HG02571 (cell line): ENCODE data around the gene ASPRV1.

Experiments
- ATAC-seq: cut with Tn5 transposase; IDR thresholded peaks from one replicate; pipeline ENCODE4 v1.9.1; 2021; ENCODE audit warnings: mild to moderate bottlenecking, moderate library complexity; ENCODE audit not compliant: unreplicated experiment

The ASPRV1 gene

GRCh38 chr2:69989009-69989408, 27.6 kb upstream of the ASPRV1 start:
- ATAC-seq = no peak

GRCh38 chr2:69988086-69988635, 26.7 kb upstream of the ASPRV1 start:
- ATAC-seq = no peak

- no peak for ATAC-seq
Measured at GRCh38 chr2:69986691-69987090, 25.3 kb upstream of the ASPRV1 start.

DNA sequence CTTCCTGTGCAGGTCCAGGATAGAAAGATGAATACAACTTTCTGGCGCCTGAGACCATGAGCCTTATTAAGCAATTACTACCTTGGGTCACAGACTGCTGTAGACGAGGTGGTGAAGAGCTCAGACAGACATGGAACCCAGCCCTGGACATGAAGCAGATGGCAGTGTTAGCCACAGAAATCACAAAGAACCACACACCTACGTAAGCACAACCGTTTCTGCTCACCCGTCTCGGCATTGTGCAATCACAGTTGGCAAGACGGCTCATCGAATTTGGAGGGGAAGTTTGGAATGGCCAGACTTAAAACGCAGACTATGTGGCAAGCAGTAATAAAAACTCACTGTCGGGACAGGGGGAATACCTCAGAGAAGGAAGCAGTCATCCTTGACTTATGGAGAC, 24.3 kb upstream of the ASPRV1 start:
- no peak for ATAC-seq

- ATAC-seq = no peak
Measured at GRCh38 chr2:69985216-69985615, 23.8 kb upstream of the ASPRV1 start.

GRCh38 chr2:69983392-69983966, 22.0 kb upstream of the ASPRV1 start:
- ATAC-seq = no peak

DNA sequence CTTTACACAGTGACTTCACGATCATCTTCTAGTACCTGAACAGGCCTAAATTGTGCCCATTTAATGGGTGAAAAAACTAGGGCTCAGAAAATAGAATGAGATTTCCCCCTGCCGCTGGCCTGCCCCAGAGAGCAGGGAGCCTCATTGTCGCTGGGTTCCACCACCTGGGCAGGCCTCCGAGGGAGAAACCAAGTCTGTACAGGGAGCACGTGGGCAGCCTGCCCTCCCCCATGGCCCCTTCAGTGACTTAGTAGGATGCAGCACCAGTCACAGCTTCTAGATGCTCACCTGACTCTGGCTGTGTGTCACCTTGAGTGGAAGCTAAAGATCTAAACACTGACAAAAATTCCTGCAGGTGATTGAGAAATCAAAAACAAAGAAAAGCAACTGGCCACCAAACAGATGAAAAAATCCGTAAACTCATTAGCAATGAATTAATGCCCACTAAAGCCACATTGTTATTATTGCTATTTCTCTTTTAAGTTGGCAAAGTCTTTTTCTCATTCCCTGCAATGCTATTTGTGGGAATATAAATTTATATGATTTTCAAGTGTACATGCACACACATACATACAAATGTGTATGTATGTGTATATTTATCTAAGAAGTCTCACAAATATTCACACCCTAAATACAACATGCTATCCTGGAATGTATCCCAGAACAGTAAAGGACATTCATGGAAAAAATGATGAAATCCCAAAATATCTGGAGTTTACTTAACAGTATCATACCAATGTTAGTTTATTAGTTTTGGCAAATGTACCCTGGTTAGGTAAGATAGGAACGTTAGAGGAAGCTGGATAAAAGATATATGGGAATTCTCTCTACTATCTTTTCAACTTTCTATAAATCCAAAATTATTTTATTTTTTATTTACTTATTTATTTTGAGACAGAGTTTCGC, 18.7 kb upstream of the ASPRV1 start:
- ATAC-seq = no peak

- no peak for ATAC-seq
Measured at GRCh38 chr2:69977906-69978482, 16.6 kb upstream of the ASPRV1 start.

DNA sequence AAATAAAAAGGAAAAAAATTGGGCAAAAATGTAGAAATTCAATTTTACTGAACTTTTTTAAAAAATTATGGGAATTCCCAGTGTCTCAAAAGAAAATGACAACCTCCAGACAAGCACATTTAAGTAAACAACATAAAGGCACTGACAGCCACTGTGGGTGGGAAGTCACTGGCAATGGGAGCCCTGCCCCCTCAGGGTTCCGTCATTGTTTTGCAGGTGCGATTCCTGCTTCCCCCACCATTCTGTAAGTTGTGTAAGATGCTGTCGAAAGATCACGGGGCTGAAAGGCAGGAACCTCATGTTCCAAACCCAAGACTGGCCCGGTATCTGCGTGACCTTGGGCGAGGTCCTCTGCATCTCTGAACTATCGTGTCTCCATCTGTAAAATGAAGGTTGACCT, 15.8 kb upstream of the ASPRV1 start:
- no peak for ATAC-seq

- ATAC-seq = no peak
Measured at GRCh38 chr2:69975853-69976462, 14.5 kb upstream of the ASPRV1 start.

GRCh38 chr2:69975136-69975852, 13.9 kb upstream of the ASPRV1 start:
- no peak for ATAC-seq

GRCh38 chr2:69973335-69973735, 11.9 kb upstream of the ASPRV1 start:
- no peak for ATAC-seq

GRCh38 chr2:69972822-69973221, 11.4 kb upstream of the ASPRV1 start:
- ATAC-seq = no peak

GRCh38 chr2:69969991-69970390, 8.6 kb upstream of the ASPRV1 start:
- no peak for ATAC-seq

- no peak for ATAC-seq
Measured at GRCh38 chr2:69969126-69969983, 7.9 kb upstream of the ASPRV1 start.

- ATAC-seq = no peak
Measured at GRCh38 chr2:69968609-69969008, 7.2 kb upstream of the ASPRV1 start.

DNA sequence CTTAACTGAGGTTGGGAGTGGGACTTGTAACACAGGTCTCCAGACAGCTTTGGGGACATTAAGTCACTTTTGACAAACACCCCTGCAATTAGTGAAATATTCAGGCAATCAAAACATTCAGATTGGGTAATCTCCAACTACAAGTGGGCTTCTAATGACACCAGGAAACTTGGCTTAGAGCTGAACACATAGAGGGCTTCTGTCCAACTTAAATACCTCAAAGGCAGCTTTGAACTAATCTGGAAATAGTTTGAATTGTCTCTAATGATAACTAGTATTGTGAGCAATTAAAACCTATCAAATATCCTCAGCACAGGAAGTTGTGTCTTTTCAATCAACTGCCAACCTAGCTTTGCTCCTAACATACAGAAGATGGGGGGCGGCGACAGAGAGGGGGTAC, 5.1 kb upstream of the ASPRV1 start:
- ATAC-seq = no peak

- ATAC-seq = no peak
Measured at GRCh38 chr2:69965756-69966445, 4.5 kb upstream of the ASPRV1 start.

- ATAC-seq = no peak
Measured at GRCh38 chr2:69964353-69964841, 3.0 kb upstream of the ASPRV1 start.
